ENCODE data around the gene SCOC. TPM values are rescaled to one million over a fixed set of nuclear protein-coding genes. Genes with fewer than 3 reads are reported as not detected.

The SCOC gene
- total and polyA plus RNA-seq, 2 of the 13 experiments (the other 11 are each of a cell fraction or from before 2014, with no cell fraction given): 43.8 to 65.2 TPM

DNA sequence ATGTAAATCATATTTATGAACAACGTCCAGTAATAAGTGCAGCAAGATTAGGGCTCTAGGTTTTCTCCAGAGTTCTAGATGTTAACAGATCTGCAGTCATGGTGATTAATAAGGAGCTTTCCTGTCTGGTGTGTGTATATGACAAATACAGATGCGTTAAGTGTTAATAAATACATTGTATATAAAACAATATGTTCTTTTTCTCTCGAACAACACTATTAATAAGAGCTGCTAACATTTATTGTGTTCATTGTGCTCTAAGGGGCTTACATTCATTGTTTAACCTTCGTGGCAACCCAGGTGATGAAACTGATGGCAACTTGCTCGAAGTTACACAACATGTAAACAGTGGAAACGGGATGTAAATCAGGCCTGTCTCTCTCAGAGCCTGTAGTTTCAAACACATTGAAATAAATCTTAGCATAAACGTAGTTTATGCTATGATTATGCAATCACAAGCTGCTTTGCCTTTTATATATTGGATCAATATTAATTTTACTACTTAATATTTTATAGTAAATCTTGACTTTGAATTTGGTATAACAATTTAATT lies 54.5 kb downstream of the SCOC start (continued):
- TF ChIP-seq, protein P1, sequence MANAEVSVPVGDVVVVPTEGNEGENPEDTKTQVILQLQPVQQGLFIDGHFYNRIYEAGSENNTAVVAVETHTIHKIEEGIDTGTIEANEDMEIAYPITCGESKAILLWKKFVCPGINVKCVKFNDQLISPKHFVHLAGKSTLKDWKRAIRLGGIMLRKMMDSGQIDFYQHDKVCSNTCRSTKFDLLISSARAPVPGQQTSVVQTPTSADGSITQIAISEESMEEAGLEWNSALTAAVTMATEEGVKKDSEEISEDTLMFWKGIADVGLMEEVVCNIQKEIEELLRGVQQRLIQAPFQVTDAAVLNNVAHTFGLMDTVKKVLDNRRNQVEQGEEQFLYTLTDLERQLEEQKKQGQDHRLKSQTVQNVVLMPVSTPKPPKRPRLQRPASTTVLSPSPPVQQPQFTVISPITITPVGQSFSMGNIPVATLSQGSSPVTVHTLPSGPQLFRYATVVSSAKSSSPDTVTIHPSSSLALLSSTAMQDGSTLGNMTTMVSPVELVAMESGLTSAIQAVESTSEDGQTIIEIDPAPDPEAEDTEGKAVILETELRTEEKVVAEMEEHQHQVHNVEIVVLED (CRISPR knock-in tag; IDR thresholded peaks at IDR 0.05; ENCODE audit: borderline replicate concordance): no peak
- TF ChIP-seq KDM5A (IDR thresholded peaks at IDR 0.05; ENCODE audit: borderline replicate concordance, low read length) (no peak), SOX6 (IDR thresholded peaks at IDR 0.05) (no peak), SOX6 (CRISPR knock-in tag; IDR thresholded peaks at IDR 0.05) (peak; percentile 65), ZNF33A (CRISPR knock-in tag; IDR thresholded peaks at IDR 0.05; ENCODE audit: borderline replicate concordance) (no peak), SAP130 (CRISPR knock-in tag; IDR thresholded peaks at IDR 0.05; ENCODE audit: low read depth) (no peak; the same call in 1 of the 2 replicates), KLF16 (CRISPR knock-in tag; IDR thresholded peaks at IDR 0.05) (no peak; a peak in 1 of 4 replicates), FOXA1 (IDR thresholded peaks at IDR 0.05) (no peak), FOXA1 (CRISPR knock-in tag; IDR thresholded peaks at IDR 0.05) (peak; percentile 92), GATAD2A (CRISPR knock-in tag; IDR thresholded peaks at IDR 0.05) (peak; percentile 84), SNRNP70 (IDR thresholded peaks at IDR 0.05; ENCODE audit: low read depth, low read length) (no peak), ZNF644 (CRISPR knock-in tag; IDR thresholded peaks at IDR 0.05; ENCODE audit: low read depth) (no peak), HOXD1 (CRISPR knock-in tag; IDR thresholded peaks at IDR 0.05) (peak; percentile 51; the same call in 1 of the 2 replicates)
- TF ChIP-seq, protein P2, sequence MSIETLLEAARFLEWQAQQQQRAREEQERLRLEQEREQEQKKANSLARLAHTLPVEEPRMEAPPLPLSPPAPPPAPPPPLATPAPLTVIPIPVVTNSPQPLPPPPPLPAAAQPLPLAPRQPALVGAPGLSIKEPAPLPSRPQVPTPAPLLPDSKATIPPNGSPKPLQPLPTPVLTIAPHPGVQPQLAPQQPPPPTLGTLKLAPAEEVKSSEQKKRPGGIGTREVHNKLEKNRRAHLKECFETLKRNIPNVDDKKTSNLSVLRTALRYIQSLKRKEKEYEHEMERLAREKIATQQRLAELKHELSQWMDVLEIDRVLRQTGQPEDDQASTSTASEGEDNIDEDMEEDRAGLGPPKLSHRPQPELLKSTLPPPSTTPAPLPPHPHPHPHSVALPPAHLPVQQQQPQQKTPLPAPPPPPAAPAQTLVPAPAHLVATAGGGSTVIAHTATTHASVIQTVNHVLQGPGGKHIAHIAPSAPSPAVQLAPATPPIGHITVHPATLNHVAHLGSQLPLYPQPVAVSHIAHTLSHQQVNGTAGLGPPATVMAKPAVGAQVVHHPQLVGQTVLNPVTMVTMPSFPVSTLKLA (IDR thresholded peaks at IDR 0.05): no peak
- TF ChIP-seq, protein P3, sequence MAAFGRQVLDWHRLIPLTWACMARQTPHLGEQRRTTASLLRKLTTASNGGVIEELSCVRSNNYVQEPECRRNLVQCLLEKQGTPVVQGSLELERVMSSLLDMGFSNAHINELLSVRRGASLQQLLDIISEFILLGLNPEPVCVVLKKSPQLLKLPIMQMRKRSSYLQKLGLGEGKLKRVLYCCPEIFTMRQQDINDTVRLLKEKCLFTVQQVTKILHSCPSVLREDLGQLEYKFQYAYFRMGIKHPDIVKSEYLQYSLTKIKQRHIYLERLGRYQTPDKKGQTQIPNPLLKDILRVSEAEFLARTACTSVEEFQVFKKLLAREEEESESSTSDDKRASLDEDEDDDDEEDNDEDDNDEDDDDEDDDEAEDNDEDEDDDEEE (CRISPR knock-in tag; IDR thresholded peaks at IDR 0.05): no peak
- TF ChIP-seq, protein P4, sequence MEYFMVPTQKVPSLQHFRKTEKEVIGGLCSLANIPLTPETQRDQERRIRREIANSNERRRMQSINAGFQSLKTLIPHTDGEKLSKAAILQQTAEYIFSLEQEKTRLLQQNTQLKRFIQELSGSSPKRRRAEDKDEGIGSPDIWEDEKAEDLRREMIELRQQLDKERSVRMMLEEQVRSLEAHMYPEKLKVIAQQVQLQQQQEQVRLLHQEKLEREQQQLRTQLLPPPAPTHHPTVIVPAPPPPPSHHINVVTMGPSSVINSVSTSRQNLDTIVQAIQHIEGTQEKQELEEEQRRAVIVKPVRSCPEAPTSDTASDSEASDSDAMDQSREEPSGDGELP (IDR thresholded peaks at IDR 0.05; ENCODE audit: borderline replicate concordance, low read depth): no peak; the same call in 1 of the 2 replicates
- TF ChIP-seq, protein P5, sequence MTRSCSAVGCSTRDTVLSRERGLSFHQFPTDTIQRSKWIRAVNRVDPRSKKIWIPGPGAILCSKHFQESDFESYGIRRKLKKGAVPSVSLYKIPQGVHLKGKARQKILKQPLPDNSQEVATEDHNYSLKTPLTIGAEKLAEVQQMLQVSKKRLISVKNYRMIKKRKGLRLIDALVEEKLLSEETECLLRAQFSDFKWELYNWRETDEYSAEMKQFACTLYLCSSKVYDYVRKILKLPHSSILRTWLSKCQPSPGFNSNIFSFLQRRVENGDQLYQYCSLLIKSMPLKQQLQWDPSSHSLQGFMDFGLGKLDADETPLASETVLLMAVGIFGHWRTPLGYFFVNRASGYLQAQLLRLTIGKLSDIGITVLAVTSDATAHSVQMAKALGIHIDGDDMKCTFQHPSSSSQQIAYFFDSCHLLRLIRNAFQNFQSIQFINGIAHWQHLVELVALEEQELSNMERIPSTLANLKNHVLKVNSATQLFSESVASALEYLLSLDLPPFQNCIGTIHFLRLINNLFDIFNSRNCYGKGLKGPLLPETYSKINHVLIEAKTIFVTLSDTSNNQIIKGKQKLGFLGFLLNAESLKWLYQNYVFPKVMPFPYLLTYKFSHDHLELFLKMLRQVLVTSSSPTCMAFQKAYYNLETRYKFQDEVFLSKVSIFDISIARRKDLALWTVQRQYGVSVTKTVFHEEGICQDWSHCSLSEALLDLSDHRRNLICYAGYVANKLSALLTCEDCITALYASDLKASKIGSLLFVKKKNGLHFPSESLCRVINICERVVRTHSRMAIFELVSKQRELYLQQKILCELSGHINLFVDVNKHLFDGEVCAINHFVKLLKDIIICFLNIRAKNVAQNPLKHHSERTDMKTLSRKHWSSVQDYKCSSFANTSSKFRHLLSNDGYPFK (CRISPR knock-in tag; IDR thresholded peaks at IDR 0.05; ENCODE audit: borderline replicate concordance): no peak
- TF ChIP-seq, protein P6, sequence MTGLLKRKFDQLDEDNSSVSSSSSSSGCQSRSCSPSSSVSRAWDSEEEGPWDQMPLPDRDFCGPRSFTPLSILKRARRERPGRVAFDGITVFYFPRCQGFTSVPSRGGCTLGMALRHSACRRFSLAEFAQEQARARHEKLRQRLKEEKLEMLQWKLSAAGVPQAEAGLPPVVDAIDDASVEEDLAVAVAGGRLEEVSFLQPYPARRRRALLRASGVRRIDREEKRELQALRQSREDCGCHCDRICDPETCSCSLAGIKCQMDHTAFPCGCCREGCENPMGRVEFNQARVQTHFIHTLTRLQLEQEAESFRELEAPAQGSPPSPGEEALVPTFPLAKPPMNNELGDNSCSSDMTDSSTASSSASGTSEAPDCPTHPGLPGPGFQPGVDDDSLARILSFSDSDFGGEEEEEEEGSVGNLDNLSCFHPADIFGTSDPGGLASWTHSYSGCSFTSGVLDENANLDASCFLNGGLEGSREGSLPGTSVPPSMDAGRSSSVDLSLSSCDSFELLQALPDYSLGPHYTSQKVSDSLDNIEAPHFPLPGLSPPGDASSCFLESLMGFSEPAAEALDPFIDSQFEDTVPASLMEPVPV (CRISPR knock-in tag; IDR thresholded peaks at IDR 0.05): 0 out of 2 replicates have a peak, but pooled peaks have one; percentile 2
- TF ChIP-seq, protein P7, sequence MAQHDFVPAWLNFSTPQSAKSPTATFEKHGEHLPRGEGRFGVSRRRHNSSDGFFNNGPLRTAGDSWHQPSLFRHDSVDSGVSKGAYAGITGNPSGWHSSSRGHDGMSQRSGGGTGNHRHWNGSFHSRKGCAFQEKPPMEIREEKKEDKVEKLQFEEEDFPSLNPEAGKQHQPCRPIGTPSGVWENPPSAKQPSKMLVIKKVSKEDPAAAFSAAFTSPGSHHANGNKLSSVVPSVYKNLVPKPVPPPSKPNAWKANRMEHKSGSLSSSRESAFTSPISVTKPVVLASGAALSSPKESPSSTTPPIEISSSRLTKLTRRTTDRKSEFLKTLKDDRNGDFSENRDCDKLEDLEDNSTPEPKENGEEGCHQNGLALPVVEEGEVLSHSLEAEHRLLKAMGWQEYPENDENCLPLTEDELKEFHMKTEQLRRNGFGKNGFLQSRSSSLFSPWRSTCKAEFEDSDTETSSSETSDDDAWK (CRISPR knock-in tag; IDR thresholded peaks at IDR 0.05): no peak
